Measurements from ENCODE around the gene TMEM119.

The TMEM119 gene

GRCh38 chr12:108597559-108598471 lies at the start of gene TMEM119:
TMEM119 (minus strand) TSS chr12:108598084; CDS start chr12:108592383, 5,701 bp downstream.
- DNase-seq (ENCODE audit: low read depth), result no peak

- DNase-seq (ENCODE audit: low read depth), result no peak
These were observed 49.0 kb upstream of the TMEM119 start for GRCh38 chr12:108646600-108647579.

- no peak for DNase-seq (ENCODE audit: low read depth)
These were observed 48.1 kb upstream of the TMEM119 start for GRCh38 chr12:108645686-108646599.

GRCh38 chr12:108644811-108645120 lies 46.9 kb upstream of the TMEM119 start:
- DNase-seq (ENCODE audit: low read depth), result no peak

- DNase-seq (ENCODE audit: low read depth), result peak; percentile 64
These were observed 46.3 kb upstream of the TMEM119 start for GRCh38 chr12:108643941-108644810.

GRCh38 chr12:108642899-108643654 lies 45.2 kb upstream of the TMEM119 start:
- no peak for DNase-seq (ENCODE audit: low read depth)

GRCh38 chr12:108642269-108642870 lies 44.5 kb upstream of the TMEM119 start:
- DNase-seq (ENCODE audit: low read depth), result no peak

- DNase-seq (ENCODE audit: low read depth), result no peak
These were observed 43.8 kb upstream of the TMEM119 start for GRCh38 chr12:108641446-108642268.

GRCh38 chr12:108640802-108641445 lies 43.0 kb upstream of the TMEM119 start:
- DNase-seq (ENCODE audit: low read depth), result no peak

- no peak for DNase-seq (ENCODE audit: low read depth)
These were observed 41.3 kb upstream of the TMEM119 start for GRCh38 chr12:108638997-108639822.

GRCh38 chr12:108638141-108638827 lies 40.4 kb upstream of the TMEM119 start:
- no peak for DNase-seq (ENCODE audit: low read depth)

GRCh38 chr12:108637222-108637971 lies 39.5 kb upstream of the TMEM119 start:
- DNase-seq (ENCODE audit: low read depth), result no peak

- DNase-seq (ENCODE audit: low read depth), result no peak
These were observed 38.3 kb upstream of the TMEM119 start for GRCh38 chr12:108635997-108636808.

- DNase-seq (ENCODE audit: low read depth), result no peak
These were observed 37.5 kb upstream of the TMEM119 start for GRCh38 chr12:108635201-108635996.

Data from HS-27A (cell line).